WTC11 (cell line): ENCODE measurements around the gene CMTR1. TPM values are rescaled to one million over a fixed set of nuclear protein-coding genes. Genes with fewer than 3 reads are reported as not detected.

Experiments used
- ATAC-seq: fragments of 200-7000 bp; cut with Tn5 transposase; 2 replicates; pipeline ENCODE4 v1.10.0; 2021; ENCODE audit warnings: mild to moderate bottlenecking, moderate library complexity
- CTCF ChIA-PET: fragments of 300-600 bp; sonication (Branson Sonifier 250); formaldehyde crosslinking; loops from one replicate; lab custom pipeline; 2021; ENCODE audit warnings: antibody characterized with exemption; lab: Charles Lee
- POLR2A ChIA-PET: fragments of 350-600 bp; sonication (Branson Sonifier 250); formaldehyde crosslinking; loops from one replicate; lab custom pipeline; 2021; ENCODE audit warnings: antibody characterized with exemption; lab: Charles Lee
- DNase-seq: peaks from one replicate; pipeline ENCODE4 v3.0.0; 2021; ENCODE audit warnings: low spot score
- H3K27ac Mint-ChIP-seq: 2 replicates; pipeline ENCODE4 v1.8.0; 2021; ENCODE audit warnings: mixed read lengths
- H3K27me3 Mint-ChIP-seq: 2 replicates; pipeline ENCODE4 v1.8.0; 2021; ENCODE audit warnings: low read depth, mild to moderate bottlenecking, moderate library complexity, mixed read lengths
- H3K36me3 Mint-ChIP-seq: 2 replicates; pipeline ENCODE4 v1.8.0; 2021; ENCODE audit warnings: mixed read lengths
- H3K4me1 Mint-ChIP-seq: 2 replicates; pipeline ENCODE4 v1.8.0; 2022; ENCODE audit warnings: mixed read lengths
- H3K4me3 Mint-ChIP-seq: 2 replicates; pipeline ENCODE4 v1.8.0; 2021; ENCODE audit warnings: mild to moderate bottlenecking, moderate library complexity, mixed read lengths
- H3K9me3 Mint-ChIP-seq: 2 replicates; pipeline ENCODE4 v1.8.0; 2021; ENCODE audit warnings: mixed read lengths
- ATF2 ChIP-seq: sonication (generic); formaldehyde crosslinking; IDR thresholded peaks from 2 replicates; pipeline ENCODE4 v1.8.1; 2022; ENCODE audit warnings: low read depth, missing genetic modification reagents, borderline replicate concordance
- E2F1 ChIP-seq: sonication (generic); formaldehyde crosslinking; IDR thresholded peaks from 2 replicates; pipeline ENCODE4 v1.8.0; 2022; ENCODE audit warnings: mild to moderate bottlenecking, missing genetic modification reagents
- E2F4 ChIP-seq: sonication (generic); formaldehyde crosslinking; IDR thresholded peaks from 2 replicates; pipeline ENCODE4 v1.8.1; 2022; ENCODE audit warnings: low read depth, mild to moderate bottlenecking, moderate library complexity, missing genetic modification reagents, borderline replicate concordance
- FOXP4 ChIP-seq: sonication (generic); formaldehyde crosslinking; IDR thresholded peaks from 2 replicates; pipeline ENCODE4 v1.8.0; 2022; ENCODE audit warnings: mild to moderate bottlenecking, missing genetic modification reagents
- NR2C2 ChIP-seq: sonication (generic); formaldehyde crosslinking; IDR thresholded peaks from 2 replicates; pipeline ENCODE4 v1.8.0; 2022; ENCODE audit warnings: mild to moderate bottlenecking, missing genetic modification reagents
- OVOL2 ChIP-seq: fragments of 250-450 bp; sonication (Bioruptor Pico); IDR thresholded peaks from 2 replicates; pipeline ENCODE4 v1.9.0; 2021; ENCODE audit warnings: mild to moderate bottlenecking, borderline replicate concordance
- PRDM15 ChIP-seq: sonication (generic); formaldehyde crosslinking; IDR thresholded peaks from 2 replicates; pipeline ENCODE4 v1.8.0; 2022; ENCODE audit warnings: missing genetic modification reagents
- SOX15 ChIP-seq: fragments of 250-450 bp; sonication (Bioruptor Pico); IDR thresholded peaks from 2 replicates; pipeline ENCODE4 v1.9.0; 2021; ENCODE audit warnings: mild to moderate bottlenecking
- STAT6 ChIP-seq: sonication (generic); formaldehyde crosslinking; conservative IDR thresholded peaks from 2 replicates; pipeline ENCODE4 v1.8.1; 2023; ENCODE audit warnings: mild to moderate bottlenecking, low read depth, missing genetic modification reagents, moderate library complexity
- TP53 ChIP-seq: sonication (generic); formaldehyde crosslinking; IDR thresholded peaks from 2 replicates; pipeline ENCODE4 v1.8.1; 2023; ENCODE audit warnings: mild to moderate bottlenecking, missing genetic modification reagents
- ZBTB43 ChIP-seq: sonication (generic); formaldehyde crosslinking; IDR thresholded peaks from 2 replicates; pipeline ENCODE4 v1.8.1; 2023; ENCODE audit warnings: mild to moderate bottlenecking, missing genetic modification reagents
- ZNF317 ChIP-seq: sonication (generic); formaldehyde crosslinking; IDR thresholded peaks from 2 replicates; pipeline ENCODE4 v1.8.1; 2023; ENCODE audit warnings: low read depth, mild to moderate bottlenecking, moderate library complexity, missing genetic modification reagents, borderline replicate concordance
- total RNA-seq: library from RNA; stranded (reverse); gene quantifications from 3 replicates; pipeline ENCODE4 v1.2.3, GENCODE V29; 2021

The CMTR1 gene
- total RNA-seq, 1 experiment from 2014 or later: 38.6 TPM

- TF ChIP-seq E2F4 (CRISPR knock-in tag) (no peak), PRDM15 (CRISPR knock-in tag) (no peak), FOXP4 (CRISPR knock-in tag) (no peak)
- TF ChIP-seq, all 79 proteins: peak for 0
These were observed 71.0 kb downstream of the CMTR1 start (continued) for GRCh38 chr6:37504024-37504423.

GRCh38 chr6:37506479-37506878 lies 73.5 kb downstream of the CMTR1 start:
- CTCF ChIA-PET: interaction anchor here (0.9 to 1.7 kb wide), 4 partner anchors 32 to 148 kb away, joined by 3 to 6 read pairs (median 4); no protein-coding TSS in a partner anchor
- peaks cover 38% of the 10 kb centered on the region for H3K4me1 Mint-ChIP-seq
- H3K9me3 Mint-ChIP-seq: peaks cover 7% of the 10 kb centered on the region
- no peak overlapping the region for H3K27ac Mint-ChIP-seq
- DNase-seq (no peak), ATAC-seq (no peak)
- 0 out of 2 replicates have a peak, but pooled peaks cover 2% of the 10 kb centered on the region for H3K36me3 Mint-ChIP-seq
- H3K27me3 Mint-ChIP-seq: peaks cover 26% of the 10 kb centered on the region
- no peak for TF ChIP-seq SOX15 (CRISPR knock-in tag)
- no peak for TF ChIP-seq NR2C2 (CRISPR knock-in tag)
- no peak for TF ChIP-seq OVOL2
- TF ChIP-seq ZBTB43 (CRISPR knock-in tag): no peak
- TF ChIP-seq E2F1 (CRISPR knock-in tag): no peak
- TF ChIP-seq ZNF317: no peak
- no peak for TF ChIP-seq ATF2 (CRISPR knock-in tag)
- no peak for TF ChIP-seq STAT6 (CRISPR knock-in tag)
- no peak for TF ChIP-seq TP53 (CRISPR knock-in tag)
- H3K4me3 Mint-ChIP-seq: no peak overlapping the region
- POLR2A ChIA-PET: no interaction called here
